HL-60 (cell line): ENCODE data around the gene MIPOL1.

Experiments
- CTCF ChIP-seq: IDR thresholded peaks from one replicate; pipeline ENCODE4 v1.5.1; 2011; ENCODE audit warnings: low read length, control low read depth, inconsistent platforms; ENCODE audit not compliant: insufficient read depth
- GABPA ChIP-seq: IDR thresholded peaks from 2 replicates; pipeline ENCODE4 v1.6.1; 2012; ENCODE audit warnings: low read depth
- REST ChIP-seq: IDR thresholded peaks from 2 replicates; pipeline ENCODE4 v1.6.1; 2012; ENCODE audit warnings: low read depth; ENCODE audit not compliant: insufficient replicate concordance

- TF ChIP-seq CTCF = no peak
- no peak for TF ChIP-seq REST
- TF ChIP-seq GABPA = no peak
These were observed 356.3 kb downstream of the MIPOL1 start for GRCh38 chr14:37553935-37554550.
